ENCODE results near the gene XKR7. TPM values are rescaled to one million over a fixed set of nuclear protein-coding genes. Genes with fewer than 3 reads are reported as not detected.

The XKR7 gene
- total and polyA plus RNA-seq, 2 donors (not counting 3 experiments of a cell fraction or from before 2014, with no cell fraction given): 0.04 TPM; not detected in 1

DNA sequence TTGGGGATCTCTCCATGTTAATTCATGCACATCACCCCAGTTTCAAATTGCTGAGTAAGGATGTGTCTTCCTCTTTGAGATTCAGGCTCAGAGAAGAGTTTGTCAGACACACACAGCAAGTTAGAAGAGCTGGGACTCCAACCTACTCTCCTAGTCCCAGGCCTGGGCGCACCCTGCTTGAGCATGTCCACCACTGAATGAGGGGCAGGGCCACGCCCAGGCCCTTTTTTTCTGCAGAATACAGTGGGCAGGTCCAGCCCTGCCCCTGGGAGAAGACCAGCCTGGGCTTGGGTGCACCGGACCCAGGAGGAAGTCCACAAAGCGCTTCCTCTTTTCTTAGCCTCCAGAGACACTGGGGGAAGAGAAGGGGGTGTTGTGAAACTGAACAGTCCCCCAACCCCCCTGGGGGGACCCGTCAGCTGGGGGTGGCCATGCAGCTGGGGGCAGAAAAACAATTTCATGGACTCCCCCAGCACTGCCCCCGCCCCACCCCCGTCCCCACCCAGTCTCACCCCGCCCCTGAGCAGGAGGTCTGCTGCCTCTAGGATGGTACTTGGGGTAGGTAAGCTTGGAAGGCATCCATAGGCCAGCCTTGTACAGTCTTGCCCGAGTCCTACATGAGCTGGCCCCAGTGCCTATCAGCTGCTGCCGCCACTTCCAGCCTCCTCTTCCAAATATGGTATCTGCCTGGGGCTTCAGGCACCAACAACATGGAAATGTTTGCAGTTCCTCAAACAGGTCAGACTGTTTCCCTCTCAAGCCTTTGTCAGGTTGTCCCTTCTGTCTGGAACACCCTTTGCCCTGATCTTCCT is 72.4 kb downstream of the XKR7 start:
- dilution Hi-C loops (cut with MboI; ENCODE audit: extremely low pct_ligation_motif_present, low sequenced_read_pairs): no loop called here
- Histone ChIP-seq H3K9me1 (replicated peaks; ENCODE audit: control insufficient read depth, extremely low read depth, insufficient read depth, low read length) (no peaks in the 10 kb centered on the region), H3K27ac (ENCODE audit: insufficient read depth, low read depth, low read length) (no peak overlapping the region), H2AFZ (ENCODE audit: low read depth, low read length) (no peak overlapping the region), H3K36me3 (ENCODE audit: control insufficient read depth in 2 of 2, extremely low read depth in 1 of 2, insufficient read depth in 2 of 2, low read length in 2 of 2) (no peaks in the 10 kb centered on the region), H3K79me2 (ENCODE audit: control insufficient read depth, insufficient read depth, low read length) (no peaks in the 10 kb centered on the region), H3K4me2 (ENCODE audit: insufficient read depth, low read length) (no peak overlapping the region), H3K4me1 (ENCODE audit: control insufficient read depth, extremely low read depth, insufficient read depth, low read length) (no peaks in the 10 kb centered on the region), H3K9ac (replicated peaks; ENCODE audit: extremely low read depth, insufficient read depth, low read length) (no peak overlapping the region), H3K4me3 (replicated peaks in 1 of 3; ENCODE audit: insufficient read depth in 1 of 3, low read depth in 1 of 3, low read length in 3 of 3) (no peak overlapping the region), H3K27me3 (ENCODE audit: control insufficient read depth in 2 of 2, insufficient read depth in 2 of 2, low read length in 2 of 2) (peaks cover 11 to 19% of the 10 kb centered on the region in 2 experiments), H3K9me3 (replicated peaks; ENCODE audit: control insufficient read depth, insufficient read depth, low read length) (no peaks in the 10 kb centered on the region), H4K20me1 (replicated peaks; ENCODE audit: control insufficient read depth, extremely low read depth, insufficient read depth, low read length) (no peaks in the 10 kb centered on the region)
- BruUV-seq (replicated peaks): no TSS peak
- intact Hi-C loops (cut with micrococcal nuclease): no loop called here
- POLR2A ChIA-PET: no interaction called here
- FAIRE-seq (no peak), DNase-seq (ENCODE audit: low read depth, low spot score) (no peak)
- CTCF ChIA-PET: interaction anchor here (0.6 to 4.1 kb wide), 4 partner anchors 10 to 217 kb away, joined by 3 to 26 read pairs (median 6); no protein-coding TSS in a partner anchor
- TF ChIP-seq MAX (IDR thresholded peaks at IDR 0.05; ENCODE audit: insufficient read depth, insufficient read length) (no peak), GATA2 (IDR thresholded peaks at IDR 0.05; ENCODE audit: insufficient read depth, insufficient read length, low read depth, low read length) (no peak), POLR2AphosphoS5 (IDR thresholded peaks at IDR 0.05; ENCODE audit: insufficient read depth, low read depth, low read length) (no peak), FOS (IDR thresholded peaks at IDR 0.05; ENCODE audit: borderline replicate concordance, insufficient read depth, low read length) (no peak)

- H4K20me1 ChIP-seq (replicated peaks; ENCODE audit: control insufficient read depth, extremely low read depth, insufficient read depth, low read length): no peaks in the 10 kb centered on the region
- H3K4me3 ChIP-seq (replicated peaks in 1 of 3; ENCODE audit: insufficient read depth in 1 of 3, low read depth in 1 of 3, low read length in 3 of 3): no peak overlapping the region
- no peaks in the 10 kb centered on the region for H3K4me1 ChIP-seq (ENCODE audit: control insufficient read depth, extremely low read depth, insufficient read depth, low read length)
- intact Hi-C loops (cut with micrococcal nuclease): no loop called here
- no peak overlapping the region for H3K4me2 ChIP-seq (ENCODE audit: insufficient read depth, low read length)
- peaks cover 26 to 34% of the 10 kb centered on the region in 2 experiments for H3K27me3 ChIP-seq (ENCODE audit: control insufficient read depth in 2 of 2, insufficient read depth in 2 of 2, low read length in 2 of 2)
- H3K36me3 ChIP-seq (ENCODE audit: control insufficient read depth in 2 of 2, extremely low read depth in 1 of 2, insufficient read depth in 2 of 2, low read length in 2 of 2): no peaks in the 10 kb centered on the region
- H2AFZ ChIP-seq (ENCODE audit: low read depth, low read length): no peak overlapping the region
- ChIA-PET POLR2A (no interaction called here), CTCF (no interaction called here)
- DNase-seq (ENCODE audit: low read depth, low spot score): no peak
- FAIRE-seq: no peak
- no TSS peak for BruUV-seq (replicated peaks)
- no peak for TF ChIP-seq POLR2A (IDR thresholded peaks at IDR 0.05; ENCODE audit: low read depth, low read length)
- no peak for TF ChIP-seq CTCF (IDR thresholded peaks at IDR 0.05; ENCODE audit: extremely low read depth in 1 of 2, insufficient read depth in 1 of 2, low read depth in 1 of 2, low read length in 2 of 2)
- no peak for TF ChIP-seq EZH2 (IDR thresholded peaks at IDR 0.05; ENCODE audit: borderline replicate concordance, low read depth, low read length, severe bottlenecking)
- TF ChIP-seq GATA2 (IDR thresholded peaks at IDR 0.05; ENCODE audit: insufficient read depth, insufficient read length, low read depth, low read length): no peak
- no peak for TF ChIP-seq MAX (IDR thresholded peaks at IDR 0.05; ENCODE audit: insufficient read depth, insufficient read length)
- no peak for TF ChIP-seq MYC (IDR thresholded peaks at IDR 0.05; ENCODE audit: low read depth, low read length)
- no peak for TF ChIP-seq JUN (IDR thresholded peaks at IDR 0.05; ENCODE audit: borderline replicate concordance, insufficient read depth, insufficient read length, low read depth)
- TF ChIP-seq FOS (IDR thresholded peaks at IDR 0.05; ENCODE audit: borderline replicate concordance, insufficient read depth, low read length): no peak
- no peak for TF ChIP-seq POLR2AphosphoS5 (IDR thresholded peaks at IDR 0.05; ENCODE audit: insufficient read depth, low read depth, low read length)
- no peaks in the 10 kb centered on the region for H3K9me3 ChIP-seq (replicated peaks; ENCODE audit: control insufficient read depth, insufficient read depth, low read length)
- no peak overlapping the region for H3K9ac ChIP-seq (replicated peaks; ENCODE audit: extremely low read depth, insufficient read depth, low read length)
- H3K27ac ChIP-seq (ENCODE audit: insufficient read depth, low read depth, low read length): no peak overlapping the region
- no peaks in the 10 kb centered on the region for H3K79me2 ChIP-seq (ENCODE audit: control insufficient read depth, insufficient read depth, low read length)
- dilution Hi-C loops (cut with MboI; ENCODE audit: extremely low pct_ligation_motif_present, low sequenced_read_pairs): no loop called here
- no peaks in the 10 kb centered on the region for H3K9me1 ChIP-seq (replicated peaks; ENCODE audit: control insufficient read depth, extremely low read depth, insufficient read depth, low read length)
Observed at GRCh38 chr20:32045999-32046398, 78.0 kb downstream of the XKR7 start.
